ENCODE results near the gene HLA-DRB1.
"Not testable (repeated sequence)": the region's sequence is repeated elsewhere in the genome, so short reads cannot be mapped to it uniquely, and the experiment has no call there.

The HLA-DRB1 gene

GRCh38 chr6:32608362-32608761, 18.7 kb upstream of the HLA-DRB1 start:
- DNase-seq, result no peak

DNA sequence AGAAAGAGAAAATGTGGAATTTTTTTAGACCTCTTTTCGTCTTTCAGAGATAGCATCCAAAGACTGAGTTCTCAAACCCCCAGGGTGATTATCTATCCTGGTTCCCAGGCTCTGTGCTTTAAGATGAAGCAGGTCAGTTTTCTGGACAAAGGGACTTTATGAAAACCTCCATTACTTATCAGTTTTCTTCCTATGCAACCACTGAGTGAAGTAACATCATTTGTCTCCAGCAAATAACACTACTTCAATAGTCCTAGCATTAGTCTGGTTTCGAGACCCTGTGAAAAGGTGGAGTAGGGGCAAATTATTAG, 18.3 kb upstream of the HLA-DRB1 start:
- no peak for DNase-seq

DNA sequence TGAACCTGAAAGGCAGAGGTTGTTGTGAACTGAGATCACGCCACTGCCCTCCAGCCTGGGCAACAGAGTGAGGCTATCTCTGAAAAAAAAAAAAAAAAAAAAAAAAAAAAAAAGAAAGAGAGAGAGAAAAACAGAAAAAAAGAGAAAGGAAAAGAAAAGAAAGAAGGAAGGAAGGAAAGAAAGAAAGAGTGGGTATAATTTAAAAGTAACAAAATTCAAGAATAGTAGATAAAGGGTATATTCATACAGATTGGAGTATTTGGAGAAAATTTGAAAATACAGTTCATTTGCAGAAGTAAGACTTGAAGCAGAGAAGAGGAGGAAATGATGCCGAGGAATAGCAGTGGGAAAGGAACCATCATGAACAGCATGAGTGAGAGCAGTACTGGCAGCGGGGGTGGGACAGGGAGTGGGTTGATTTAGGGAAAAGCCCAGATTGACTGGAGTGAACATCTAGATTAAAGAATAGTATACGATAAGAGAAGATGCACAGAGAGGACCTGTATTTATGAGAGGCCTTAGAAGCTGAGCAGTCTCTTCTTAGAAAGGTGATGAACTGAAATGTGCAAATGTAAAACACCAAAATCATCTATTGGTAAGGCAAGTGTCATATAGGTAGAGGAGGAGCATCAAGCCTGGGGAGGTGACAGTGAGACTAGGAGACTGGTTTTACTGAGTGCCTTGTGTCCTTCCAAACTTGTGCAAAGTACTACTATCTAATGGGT, 17.8 kb upstream of the HLA-DRB1 start:
- DNase-seq, result no peak

GRCh38 chr6:32604434-32604877, 14.8 kb upstream of the HLA-DRB1 start:
- peak; percentile 29 for DNase-seq

DNA sequence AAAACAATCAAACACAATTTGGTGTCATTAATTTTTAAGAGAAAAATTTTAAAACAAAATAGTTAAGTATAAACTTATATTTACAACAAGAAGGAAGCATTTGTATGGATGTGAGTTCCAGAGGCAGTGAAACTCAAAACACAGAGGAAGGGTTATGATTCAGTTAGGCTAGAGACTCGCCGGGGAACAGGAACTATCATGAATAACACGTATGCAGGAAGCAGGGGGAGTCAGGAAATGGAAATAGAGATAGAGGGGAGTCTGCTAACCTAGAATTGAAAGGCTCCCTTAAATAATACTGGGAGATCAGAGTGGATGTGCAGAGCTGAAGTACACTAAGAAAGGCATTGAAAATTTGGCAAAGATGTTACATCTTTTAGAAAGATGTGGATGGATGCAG, 14.2 kb upstream of the HLA-DRB1 start:
- no peak for DNase-seq

GRCh38 chr6:32603222-32603621, 13.6 kb upstream of the HLA-DRB1 start:
- DNase-seq, result no peak

DNA sequence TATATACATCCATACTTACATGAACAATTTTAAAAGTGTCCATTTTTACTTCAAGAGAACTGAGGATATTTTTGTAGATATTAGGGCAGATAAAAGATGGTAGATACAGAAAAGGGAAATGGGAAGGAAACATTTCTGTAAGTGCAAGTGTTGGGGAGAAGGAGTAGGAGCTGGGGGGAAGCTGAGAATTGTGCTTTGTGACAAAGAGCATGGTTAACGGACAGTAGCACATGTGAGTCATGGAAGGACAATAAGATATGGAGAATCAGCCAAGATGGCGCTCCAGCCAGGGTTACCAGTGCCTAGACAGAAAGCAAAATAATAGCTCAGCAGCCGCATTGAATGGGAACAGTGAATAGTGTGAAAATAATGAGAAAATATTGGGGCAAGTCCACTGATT, 12.7 kb upstream of the HLA-DRB1 start:
- DNase-seq, result no peak

DNA sequence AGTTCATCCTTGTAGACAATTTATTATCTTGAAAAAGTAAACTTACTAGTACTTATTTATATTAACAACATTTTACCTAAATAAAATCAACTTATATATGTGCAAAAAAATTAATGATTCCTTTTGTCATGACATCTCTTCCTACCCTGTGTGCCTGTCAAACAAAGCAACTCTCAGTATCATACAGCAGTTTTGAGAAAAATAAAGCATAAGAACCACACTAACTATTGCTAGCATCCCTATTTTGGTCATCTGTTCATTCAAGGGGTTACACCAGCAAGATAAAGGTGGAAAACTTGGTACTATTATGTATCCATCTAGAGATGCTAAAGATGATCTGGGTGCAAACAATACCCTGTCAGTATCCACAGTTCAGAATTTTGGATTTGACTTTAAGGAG, 7.4 kb upstream of the HLA-DRB1 start:
- no peak for DNase-seq

- not testable (repeated sequence) for DNase-seq
Observed at GRCh38 chr6:32590713-32591112, 1.1 kb upstream of the HLA-DRB1 start.

DNA sequence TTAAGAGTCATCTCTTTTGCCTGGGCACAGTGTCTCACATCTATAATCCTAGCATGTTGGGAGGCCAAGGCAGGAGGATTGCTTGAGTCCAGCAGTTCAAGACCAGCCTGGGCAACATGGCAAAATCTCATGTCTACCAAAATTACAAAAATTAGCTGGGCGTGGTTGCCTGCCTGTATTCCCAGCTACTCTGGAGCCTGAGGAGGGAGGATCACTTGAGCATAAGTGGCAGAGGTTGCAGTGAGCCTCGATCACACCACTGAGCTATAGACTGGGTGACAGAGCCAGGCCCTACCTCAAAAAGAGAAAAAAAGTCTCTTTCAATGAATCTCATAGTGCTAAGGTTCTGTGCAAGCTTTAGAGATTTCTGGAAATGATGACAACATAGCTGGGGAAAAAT, 1.5 kb downstream of the HLA-DRB1 start:
- no peak for DNase-seq

- no peak for DNase-seq
Observed at GRCh38 chr6:32583527-32583898, 6.1 kb downstream of the HLA-DRB1 start.

DNA sequence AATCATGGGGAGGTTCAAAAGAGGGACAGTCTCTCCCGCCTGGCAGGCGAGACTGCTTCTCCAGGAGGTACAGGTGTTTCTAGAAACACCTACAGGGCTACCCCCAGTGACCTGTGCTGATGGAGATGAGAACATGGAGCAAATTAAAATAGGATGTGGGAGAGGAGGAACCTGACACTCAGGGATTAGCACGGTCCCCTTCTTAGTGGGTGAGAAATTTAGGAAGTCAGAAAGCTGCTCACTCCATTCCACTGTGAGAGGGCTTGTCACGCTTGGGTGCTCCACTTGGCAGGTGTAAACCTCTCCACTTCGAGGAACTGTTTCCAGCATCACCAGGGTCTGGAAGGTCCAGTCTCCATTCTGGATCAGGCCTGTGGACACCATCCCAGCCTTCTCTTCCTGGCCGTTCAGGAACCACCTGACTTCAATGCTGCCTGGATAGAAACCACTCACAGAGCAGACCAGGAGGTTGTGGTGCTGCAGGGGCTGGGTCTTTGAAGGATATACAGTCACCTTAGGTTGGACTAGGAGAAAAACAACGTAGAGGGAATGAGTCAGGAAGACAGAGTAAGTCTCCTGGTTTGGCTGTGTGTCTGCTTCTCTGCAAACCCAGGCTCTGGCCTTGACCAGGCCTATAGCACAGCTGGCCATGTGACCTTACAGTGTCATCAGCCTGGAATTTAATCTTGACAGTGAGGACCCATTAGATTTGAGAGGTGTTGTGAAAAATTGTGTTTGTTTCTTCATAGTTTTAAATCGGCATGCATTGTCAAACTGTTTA, 8.1 kb downstream of the HLA-DRB1 start:
- DNase-seq, result no peak

- DNase-seq, result no peak
Observed at GRCh38 chr6:32580593-32580992, 9.1 kb downstream of the HLA-DRB1 start.

DNA sequence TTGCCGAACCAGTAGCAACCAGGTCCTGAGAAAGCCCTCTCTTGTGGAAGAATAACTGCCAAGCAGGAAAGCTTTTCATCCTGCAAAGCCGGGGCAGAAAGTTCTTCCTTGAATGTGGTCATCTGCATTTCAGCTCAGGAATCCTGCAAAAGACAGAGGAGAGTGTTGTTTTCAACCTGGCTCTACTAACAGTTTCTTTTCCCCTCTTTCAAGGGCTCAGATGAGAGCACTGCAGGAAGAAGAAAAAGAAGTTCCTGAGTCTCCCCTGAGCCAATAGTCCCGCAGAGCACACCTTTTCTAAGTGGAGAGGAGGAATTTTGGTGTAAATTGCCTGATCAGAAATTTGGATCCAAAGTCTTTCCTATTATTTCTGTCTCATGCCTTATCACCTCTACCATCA, 10.7 kb downstream of the HLA-DRB1 start:
- no peak for DNase-seq

DNA sequence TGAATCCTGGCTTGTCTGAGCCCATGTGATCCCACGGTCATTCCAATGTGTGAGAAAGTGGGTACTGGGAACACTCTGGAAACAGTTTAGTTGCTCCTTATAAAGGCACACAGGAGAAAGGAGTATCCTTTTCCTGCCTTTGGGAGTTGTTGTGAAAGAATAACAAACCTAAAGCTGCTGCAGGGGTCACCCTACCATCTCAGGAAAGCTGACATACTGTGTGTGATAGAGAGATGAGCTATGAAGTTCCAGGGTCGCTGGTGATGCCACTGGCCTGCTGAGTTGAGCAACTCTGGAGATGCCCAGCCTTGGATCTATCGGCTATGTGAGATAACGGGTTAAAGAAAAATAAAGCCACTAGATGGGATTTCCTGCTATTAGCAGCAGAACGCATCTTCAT, 12.2 kb downstream of the HLA-DRB1 start:
- not testable (repeated sequence) for DNase-seq

- DNase-seq, result no peak
Observed at GRCh38 chr6:32576250-32576649, 13.4 kb downstream of the HLA-DRB1 start.

DNA sequence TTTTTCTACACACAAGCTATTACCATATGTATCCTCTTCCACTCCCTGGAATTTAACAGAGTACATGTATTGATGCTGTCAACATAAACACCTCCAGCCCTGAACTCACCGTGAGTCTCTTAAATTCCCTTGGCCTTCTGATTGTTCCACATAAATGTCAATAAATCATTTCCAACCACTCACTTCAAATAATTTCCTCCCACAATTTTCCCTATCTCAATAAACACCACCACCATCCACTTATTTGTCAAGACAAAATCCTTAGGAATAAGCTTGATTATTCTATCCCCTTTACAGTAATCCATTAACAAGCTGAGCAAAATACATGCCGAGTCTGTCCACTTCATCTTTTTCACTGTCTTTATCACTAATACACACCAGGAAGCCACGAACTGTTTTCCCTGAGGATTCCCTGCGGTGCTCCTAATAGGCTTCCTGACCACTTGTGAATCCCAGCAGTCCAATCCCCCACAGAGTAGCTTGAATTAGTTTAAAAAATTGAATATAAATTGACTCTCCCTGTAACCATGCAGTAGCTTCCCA, 19.2 kb downstream of the HLA-DRB1 start:
- no peak for DNase-seq

- no peak for DNase-seq
Observed at GRCh38 chr6:32568561-32568960, 21.1 kb downstream of the HLA-DRB1 start.

DNA sequence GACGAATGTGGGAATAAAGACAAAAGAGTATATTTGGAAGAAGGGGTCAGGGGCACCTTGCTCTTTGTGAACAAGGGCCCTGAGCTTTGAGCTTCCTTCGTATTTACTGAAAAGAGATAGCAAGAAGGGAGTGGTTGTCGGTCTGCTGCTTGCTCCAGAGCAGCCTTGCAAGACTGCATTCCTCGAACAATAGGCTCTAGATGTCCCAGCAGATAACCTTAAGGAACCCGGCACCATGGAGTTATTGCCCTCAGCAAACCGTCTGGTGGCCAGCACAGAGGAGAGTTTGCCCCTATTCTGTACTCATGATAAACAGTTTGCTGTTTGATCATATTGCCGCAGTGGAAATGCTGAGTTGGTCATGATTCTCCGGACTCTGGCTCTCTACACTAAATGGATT, 22.7 kb downstream of the HLA-DRB1 start:
- DNase-seq, result no peak

- no peak for DNase-seq
Observed at GRCh38 chr6:32565511-32565910, 24.1 kb downstream of the HLA-DRB1 start.

DNA sequence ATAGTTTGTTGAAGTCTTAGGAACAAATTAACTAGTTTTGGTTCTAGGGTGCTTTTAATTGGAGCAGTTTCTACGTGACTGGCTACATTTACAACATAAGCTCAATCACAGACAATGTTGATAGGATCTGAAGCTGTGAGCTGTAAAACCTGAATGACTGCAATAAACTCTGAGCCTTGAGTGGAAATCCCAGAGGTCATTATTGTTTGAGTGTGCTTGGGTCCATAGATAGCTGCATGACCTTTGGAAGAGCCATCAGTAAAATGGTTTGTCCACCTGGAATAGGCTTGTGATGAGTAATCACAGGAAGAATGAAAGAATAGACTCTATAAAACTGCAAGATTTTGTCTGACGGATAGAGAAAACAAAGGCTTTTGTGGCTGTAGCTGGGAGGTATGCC, 26.7 kb downstream of the HLA-DRB1 start:
- no peak for DNase-seq

- no peak for DNase-seq
Observed at GRCh38 chr6:32559747-32560146, 29.9 kb downstream of the HLA-DRB1 start.

DNA sequence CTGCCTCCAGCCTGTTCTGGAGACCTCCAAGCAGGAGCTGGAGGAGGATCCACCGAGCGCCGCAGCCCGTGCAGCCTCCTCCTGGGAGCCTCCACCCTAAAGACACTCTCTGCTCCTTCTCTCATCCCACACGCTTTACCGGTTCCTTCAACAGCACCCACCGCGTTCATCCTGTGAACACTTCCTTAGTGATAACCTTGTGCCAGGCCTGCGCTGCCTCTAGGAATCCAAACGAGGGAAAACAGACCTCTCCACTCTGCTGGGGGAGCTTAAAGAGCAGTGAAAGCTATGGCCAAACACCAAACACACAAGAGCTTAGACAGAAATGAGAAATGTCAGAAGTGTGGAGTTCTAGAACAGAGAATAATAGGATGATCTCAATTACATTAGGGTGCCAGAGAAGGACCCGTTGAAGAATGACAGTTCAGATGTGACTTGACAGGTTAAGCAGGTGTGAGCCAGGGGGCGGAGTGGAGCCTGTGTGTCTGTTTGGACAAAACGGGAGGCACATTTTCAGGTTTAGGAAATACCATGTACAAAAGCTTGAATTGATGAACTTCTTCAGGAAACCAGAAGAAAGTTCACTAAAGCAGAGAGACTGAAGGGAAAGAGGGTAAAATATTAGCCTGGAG, 31.1 kb downstream of the HLA-DRB1 start:
- DNase-seq, result no peak

Measured in CD4-positive, alpha-beta T cell treated with Interleukin-4 for 4 hours (primary cell).